Stimulated activated CD4-positive, alpha-beta T cell treated with anti-CD3 and anti-CD28 coated beads, Interleukin-4, amount 100 ng/mL, for 24 hours (primary cell): ENCODE results near the gene TSHZ3.

Experiments used
- DNase-seq: peaks from one replicate; pipeline ENCODE4 v3.0.0-alpha.2; 2020

Gene TSHZ3

GRCh38 chr19:31313291-31314030, 35.8 kb downstream of the TSHZ3 start:
- DNase-seq = no peak

GRCh38 chr19:31312677-31313244, 36.5 kb downstream of the TSHZ3 start:
- no peak for DNase-seq

- DNase-seq = peak; percentile 44
Measured at GRCh38 chr19:31312009-31312676, 37.1 kb downstream of the TSHZ3 start.

GRCh38 chr19:31310432-31311133, 38.7 kb downstream of the TSHZ3 start:
- no peak for DNase-seq

- DNase-seq = no peak
Measured at GRCh38 chr19:31308781-31309180, 40.5 kb downstream of the TSHZ3 start.

GRCh38 chr19:31307071-31307669, 42.1 kb downstream of the TSHZ3 start:
- DNase-seq = no peak

- no peak for DNase-seq
Measured at GRCh38 chr19:31306006-31306753, 43.1 kb downstream of the TSHZ3 start.

GRCh38 chr19:31304831-31305312, 44.4 kb downstream of the TSHZ3 start:
- DNase-seq = no peak

- no peak for DNase-seq
Measured at GRCh38 chr19:31303262-31303815, 45.9 kb downstream of the TSHZ3 start.

GRCh38 chr19:31301306-31301980, 47.8 kb downstream of the TSHZ3 start:
- no peak for DNase-seq

- DNase-seq = no peak
Measured at GRCh38 chr19:31300422-31300821, 48.8 kb downstream of the TSHZ3 start.

- DNase-seq = no peak
Measured at GRCh38 chr19:31299665-31300064, 49.6 kb downstream of the TSHZ3 start.

- DNase-seq = no peak
Measured at GRCh38 chr19:31297991-31298390, 51.2 kb downstream of the TSHZ3 start.

- DNase-seq = no peak
Measured at GRCh38 chr19:31296741-31297390, 52.4 kb downstream of the TSHZ3 start.

GRCh38 chr19:31294189-31294588, 55.0 kb downstream of the TSHZ3 start:
- DNase-seq = no peak

- DNase-seq = no peak
Measured at GRCh38 chr19:31292639-31293185, 56.5 kb downstream of the TSHZ3 start.

- no peak for DNase-seq
Measured at GRCh38 chr19:31290931-31291590, 58.2 kb downstream of the TSHZ3 start.

- DNase-seq = no peak
Measured at GRCh38 chr19:31289976-31290375, 59.3 kb downstream of the TSHZ3 start.

GRCh38 chr19:31289381-31289880, 59.8 kb downstream of the TSHZ3 start:
- no peak for DNase-seq

GRCh38 chr19:31286491-31286890, 62.7 kb downstream of the TSHZ3 start:
- DNase-seq = no peak
